SK-N-MC (cell line): ENCODE data around the gene POM121C.
"Not testable (repeated sequence)": the region's sequence is repeated elsewhere in the genome, so short reads cannot be mapped to it uniquely, and the experiment has no call there.

Experiments used
- EZH2 ChIP-seq: fragments of 200-600 bp; sonication (generic); IDR thresholded peaks from one replicate; pipeline ENCODE4 v1.6.1; 2017; ENCODE audit warnings: antibody characterized with exemption
- POLR2AphosphoS5 ChIP-seq: IDR thresholded peaks from 2 replicates; pipeline ENCODE4 v1.6.1; 2012; ENCODE audit warnings: mild to moderate bottlenecking, low read depth, low read length, borderline replicate concordance

- TF ChIP-seq EZH2, POLR2AphosphoS5: not testable (repeated sequence)
Measured at GRCh38 chr7:75395329-75395728, 90.8 kb downstream of the POM121C start, which contains the start of gene TRIM73.
